GM18907 (cell line): ENCODE results near the gene INKA1.
"Not testable (repeated sequence)": the region's sequence is repeated elsewhere in the genome, so short reads cannot be mapped to it uniquely, and the experiment has no call there.

Experiments used
- ATAC-seq: cut with Tn5 transposase; IDR thresholded peaks from one replicate; pipeline ENCODE4 v1.9.1; 2021; ENCODE audit warnings: mild to moderate bottlenecking, moderate library complexity; ENCODE audit not compliant: unreplicated experiment

INKA1 gene

GRCh38 chr3:49802719-49803464 is at the start of gene INKA1:
TSS of gene INKA1 (plus strand) at chr3:49803261. CDS start at chr3:49803393, 132 bp downstream.
- ATAC-seq: peak; percentile 58

DNA sequence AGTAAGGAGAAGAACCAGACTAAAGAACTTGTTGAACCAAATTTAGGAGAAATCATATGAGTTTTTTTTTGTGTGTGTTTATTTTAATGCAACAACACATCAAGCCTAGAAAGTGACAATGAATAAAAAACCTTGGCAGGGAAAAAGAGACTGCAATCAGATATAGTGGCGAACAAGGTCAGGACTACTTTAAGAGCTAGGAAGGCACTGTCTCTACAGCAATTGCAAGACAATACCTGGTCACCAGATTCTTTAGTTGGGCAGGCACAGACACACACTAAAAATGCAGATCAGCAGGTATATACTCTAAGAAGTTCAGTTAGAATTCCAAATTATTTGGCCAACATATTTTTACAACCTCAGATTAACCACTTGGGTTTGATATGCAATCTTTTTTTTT is 48.5 kb upstream of the INKA1 start:
- no peak for ATAC-seq

DNA sequence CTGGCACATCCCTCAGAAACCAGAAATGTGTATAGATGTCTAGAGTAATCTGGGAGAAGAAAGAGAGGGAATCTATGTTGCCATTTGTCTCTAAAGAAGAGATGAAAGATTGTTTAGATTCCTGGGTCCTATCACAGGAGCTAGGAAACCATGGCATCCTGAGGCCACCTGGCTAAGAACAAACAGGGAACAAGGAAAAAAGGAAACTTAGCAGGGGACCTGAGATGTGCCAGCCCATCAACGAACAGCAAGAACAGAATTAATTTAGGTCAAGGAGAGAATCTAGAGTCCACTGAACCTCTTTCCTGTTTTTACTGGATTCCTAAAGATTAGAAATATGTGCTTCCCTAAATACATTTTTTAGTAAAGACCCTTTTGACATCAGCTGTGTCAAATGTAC is 47.0 kb upstream of the INKA1 start:
- ATAC-seq: no peak

DNA sequence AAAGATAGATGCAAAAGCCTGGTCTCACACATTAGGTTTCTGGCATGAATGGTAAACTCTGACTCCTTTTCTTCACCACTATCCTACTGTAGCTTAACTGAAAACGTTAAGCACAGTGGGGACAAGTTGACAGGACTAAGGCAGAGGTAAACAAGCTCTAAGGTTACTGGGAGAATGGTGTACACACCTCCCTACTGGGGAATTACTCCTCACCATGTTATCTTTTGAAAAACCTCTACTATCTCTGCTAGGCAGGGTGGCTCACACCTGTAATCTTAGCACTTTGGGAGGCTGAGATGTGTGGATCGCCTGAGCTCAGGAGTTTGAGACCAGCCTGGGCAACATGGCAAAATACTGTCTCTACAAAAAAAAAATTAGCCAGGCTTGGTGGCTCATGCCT is 45.9 kb upstream of the INKA1 start:
- ATAC-seq: no peak

DNA sequence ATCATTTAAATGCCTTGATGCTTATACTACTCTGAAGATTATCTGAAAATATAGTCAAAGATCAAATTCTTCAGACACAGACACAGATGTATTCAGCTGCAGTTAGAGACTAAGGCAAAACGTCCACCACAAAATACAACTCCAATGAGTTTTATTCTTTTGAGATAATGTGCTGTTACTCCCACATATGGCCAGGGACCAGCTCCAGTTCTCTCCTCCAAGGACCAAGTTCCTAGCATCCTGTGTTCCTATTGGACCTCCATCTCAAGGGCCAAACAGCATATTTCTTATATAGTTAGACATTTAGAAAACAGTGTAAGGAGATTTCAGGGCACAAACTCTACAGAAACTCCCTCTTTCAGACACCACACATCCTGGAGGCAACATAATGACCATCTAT is 43.8 kb upstream of the INKA1 start:
- no peak for ATAC-seq

DNA sequence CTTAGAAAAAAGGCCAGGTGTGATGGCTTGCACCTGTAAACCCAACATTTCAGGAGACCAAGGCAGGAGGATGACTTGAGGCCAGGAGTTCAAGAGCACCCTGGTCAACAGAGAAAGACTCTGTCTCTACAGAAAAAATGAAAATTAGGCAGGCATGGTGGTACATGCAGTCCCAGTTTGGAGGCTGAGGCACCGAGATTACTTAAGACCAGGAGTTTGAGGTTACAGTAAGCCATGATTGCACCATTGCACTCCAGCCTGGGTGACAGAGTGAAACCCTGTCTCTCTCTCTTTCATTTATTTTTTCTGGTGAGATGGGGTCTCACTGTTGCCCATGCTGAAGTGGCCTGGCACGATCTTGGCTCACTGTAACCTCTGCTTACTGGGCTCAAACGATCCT is 41.4 kb upstream of the INKA1 start:
- ATAC-seq: no peak

GRCh38 chr3:49763981-49764380 is 39.1 kb upstream of the INKA1 start:
- no peak for ATAC-seq

- ATAC-seq: no peak
Measured at GRCh38 chr3:49769286-49769915, 33.7 kb upstream of the INKA1 start.

DNA sequence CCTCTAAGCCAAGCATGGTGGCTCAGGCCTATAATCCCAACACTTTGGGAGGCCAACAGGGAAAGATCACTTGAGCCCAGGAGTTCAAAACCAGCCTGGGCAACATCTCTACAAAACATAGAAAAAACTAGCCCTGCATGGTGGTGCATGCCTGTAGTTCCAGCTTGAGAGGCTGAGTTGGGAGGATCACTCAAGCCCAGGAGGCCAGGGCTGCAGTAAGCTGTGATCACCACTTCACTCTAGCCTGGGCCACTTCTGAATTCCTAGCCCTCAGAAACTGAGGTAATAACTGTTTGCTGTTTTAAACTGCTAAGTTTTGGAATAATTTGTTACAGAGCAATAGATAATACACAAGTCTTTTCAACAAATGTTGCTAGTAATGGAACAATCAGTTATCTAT is 33.1 kb upstream of the INKA1 start:
- ATAC-seq: no peak

DNA sequence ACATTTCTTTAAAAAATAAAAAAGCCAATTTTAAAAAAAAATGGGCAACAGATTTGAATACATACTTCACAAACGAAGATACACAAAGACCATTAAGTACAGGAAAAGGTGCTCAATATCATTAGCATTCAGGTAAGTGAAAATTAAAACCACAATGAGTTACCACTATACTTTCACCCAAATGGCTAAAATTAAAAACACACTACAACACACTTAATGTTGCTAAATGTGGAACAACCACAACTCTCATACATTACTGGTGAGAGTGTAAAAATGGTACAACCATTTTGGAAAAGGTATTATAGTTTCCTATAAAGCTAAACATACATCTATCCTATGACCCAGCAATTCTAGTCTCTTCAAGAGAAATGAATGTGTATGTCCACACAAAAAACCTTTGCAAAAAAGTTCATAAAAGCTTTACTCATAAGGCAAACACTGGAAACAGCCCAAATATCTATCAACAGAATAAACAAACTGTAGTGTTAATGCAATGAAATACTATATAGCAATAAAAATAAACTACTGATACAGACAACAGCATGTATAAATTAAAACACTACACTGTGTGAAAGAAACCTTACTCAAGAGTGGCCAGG is 31.6 kb upstream of the INKA1 start:
- ATAC-seq: no peak

- no peak for ATAC-seq
Measured at GRCh38 chr3:49772703-49773102, 30.4 kb upstream of the INKA1 start.

- ATAC-seq: no peak
Measured at GRCh38 chr3:49775538-49775937, 27.5 kb upstream of the INKA1 start.

GRCh38 chr3:49776101-49776500 is 27.0 kb upstream of the INKA1 start:
- not testable (repeated sequence) for ATAC-seq

GRCh38 chr3:49779358-49780079 is 23.5 kb upstream of the INKA1 start:
- ATAC-seq: no peak

GRCh38 chr3:49780080-49780974 is 22.7 kb upstream of the INKA1 start:
- no peak for ATAC-seq

- ATAC-seq: not testable (repeated sequence)
Measured at GRCh38 chr3:49780975-49781365, 22.1 kb upstream of the INKA1 start.

- ATAC-seq: no peak
Measured at GRCh38 chr3:49781415-49782199, 21.5 kb upstream of the INKA1 start.

DNA sequence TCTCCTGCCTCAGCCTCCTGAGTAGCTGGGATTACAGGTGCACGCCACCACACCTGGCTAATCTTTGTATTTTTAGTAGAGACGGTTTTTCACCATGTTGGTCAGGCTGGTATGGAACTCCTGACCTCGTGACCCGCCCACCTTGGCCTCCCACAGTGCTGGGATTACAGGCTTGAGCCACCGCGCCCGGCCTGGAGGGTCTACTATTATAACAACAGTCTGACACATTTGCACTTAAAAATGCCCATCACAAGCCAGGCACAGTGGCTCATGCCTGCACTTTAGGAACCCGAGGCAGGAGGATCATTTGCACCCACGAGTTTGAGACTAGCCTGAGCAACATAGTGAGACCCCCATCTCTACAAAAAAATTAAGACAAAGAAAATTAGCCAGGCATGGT is 20.8 kb upstream of the INKA1 start:
- not testable (repeated sequence) for ATAC-seq

DNA sequence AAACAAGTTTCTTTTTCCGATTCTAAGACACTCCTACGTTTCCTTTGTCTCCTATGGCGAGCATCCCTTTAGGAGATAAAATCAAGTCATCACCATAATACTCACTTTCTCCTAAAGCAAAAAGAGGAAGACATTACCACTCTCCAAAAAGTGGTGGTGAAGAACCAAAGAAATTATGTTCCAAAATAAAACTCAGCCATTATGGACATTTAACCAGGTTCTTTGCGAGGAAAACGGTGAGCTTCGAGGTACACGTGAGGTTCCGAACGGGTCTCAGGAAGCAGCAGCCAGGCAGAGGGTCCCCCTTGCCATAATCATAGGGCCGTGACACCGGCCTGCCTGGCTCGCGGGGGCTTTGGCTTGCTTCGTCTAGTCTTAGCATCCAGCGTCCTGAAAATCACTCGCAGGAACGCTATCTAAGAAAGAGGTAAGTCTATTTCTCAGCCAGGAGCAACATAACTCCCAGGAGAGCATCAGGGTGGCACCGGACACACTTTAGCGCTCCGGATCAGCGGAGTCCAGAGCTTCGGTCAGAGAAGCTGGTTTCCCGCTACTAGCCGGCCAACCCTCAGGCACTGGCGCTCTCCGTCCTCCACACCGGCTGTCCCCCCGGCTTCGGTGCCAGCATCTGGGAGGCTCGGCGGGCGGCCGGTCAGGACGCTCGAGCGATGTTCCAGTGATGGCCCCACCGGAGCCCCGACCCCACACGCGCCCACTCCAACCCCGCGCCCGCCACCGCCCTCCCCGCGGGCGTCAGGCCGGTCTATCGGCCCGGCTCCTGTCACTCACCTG is 17.3 kb upstream of the INKA1 start:
- peak; percentile 46 for ATAC-seq
